NB4 (cell line): ENCODE measurements around the gene INTS6.

ENCODE experiments used
- POLR2A ChIP-seq: IDR thresholded peaks from 2 replicates; pipeline ENCODE4 v1.6.1; 2011; ENCODE audit warnings: mild to moderate bottlenecking; ENCODE audit not compliant: insufficient read length; ENCODE audit errors: extremely low read depth
- TF ChIP-seq, protein P1 (sequence below): IDR thresholded peaks from one replicate; pipeline ENCODE4 v1.5.1; 2012; ENCODE audit warnings: low read depth, low read length
- TF ChIP-seq, protein P2 (sequence below): IDR thresholded peaks from 2 replicates; pipeline ENCODE4 v1.6.1; 2011; ENCODE audit warnings: low read depth, low read length

DNA sequence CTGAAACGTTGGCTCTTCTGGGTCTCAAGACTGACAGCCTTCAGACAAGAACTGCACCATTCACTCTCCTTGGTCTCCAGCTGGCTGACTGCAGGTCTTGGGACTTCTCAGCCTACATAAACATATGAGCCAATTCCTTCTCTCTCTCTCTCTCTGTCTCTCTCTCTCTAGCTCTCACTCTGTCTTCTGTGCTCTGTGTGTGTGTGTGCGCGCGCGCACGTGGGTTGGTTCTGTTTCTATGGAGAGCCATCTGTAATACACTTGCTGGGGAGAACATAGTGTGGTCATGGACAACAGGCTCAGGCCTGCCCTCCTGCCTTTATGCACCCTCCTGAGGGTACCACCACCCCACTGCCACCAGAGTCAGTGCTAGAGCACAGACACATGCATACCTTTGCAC is 127.0 kb downstream of the INTS6 start:
- TF ChIP-seq, protein P1, sequence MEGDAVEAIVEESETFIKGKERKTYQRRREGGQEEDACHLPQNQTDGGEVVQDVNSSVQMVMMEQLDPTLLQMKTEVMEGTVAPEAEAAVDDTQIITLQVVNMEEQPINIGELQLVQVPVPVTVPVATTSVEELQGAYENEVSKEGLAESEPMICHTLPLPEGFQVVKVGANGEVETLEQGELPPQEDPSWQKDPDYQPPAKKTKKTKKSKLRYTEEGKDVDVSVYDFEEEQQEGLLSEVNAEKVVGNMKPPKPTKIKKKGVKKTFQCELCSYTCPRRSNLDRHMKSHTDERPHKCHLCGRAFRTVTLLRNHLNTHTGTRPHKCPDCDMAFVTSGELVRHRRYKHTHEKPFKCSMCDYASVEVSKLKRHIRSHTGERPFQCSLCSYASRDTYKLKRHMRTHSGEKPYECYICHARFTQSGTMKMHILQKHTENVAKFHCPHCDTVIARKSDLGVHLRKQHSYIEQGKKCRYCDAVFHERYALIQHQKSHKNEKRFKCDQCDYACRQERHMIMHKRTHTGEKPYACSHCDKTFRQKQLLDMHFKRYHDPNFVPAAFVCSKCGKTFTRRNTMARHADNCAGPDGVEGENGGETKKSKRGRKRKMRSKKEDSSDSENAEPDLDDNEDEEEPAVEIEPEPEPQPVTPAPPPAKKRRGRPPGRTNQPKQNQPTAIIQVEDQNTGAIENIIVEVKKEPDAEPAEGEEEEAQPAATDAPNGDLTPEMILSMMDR: no peak
- TF ChIP-seq, protein P2, sequence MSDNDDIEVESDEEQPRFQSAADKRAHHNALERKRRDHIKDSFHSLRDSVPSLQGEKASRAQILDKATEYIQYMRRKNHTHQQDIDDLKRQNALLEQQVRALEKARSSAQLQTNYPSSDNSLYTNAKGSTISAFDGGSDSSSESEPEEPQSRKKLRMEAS: no peak
- no peak for TF ChIP-seq POLR2A
